SK-N-SH (cell line): Measurements from ENCODE around the gene BSN.

ENCODE experiments used
- CTCF ChIP-seq: fragments of 200-600 bp; sonication (generic); IDR thresholded peaks from 2 replicates; pipeline ENCODE4 v1.6.1; 2017; ENCODE audit warnings: antibody characterized with exemption, mild to moderate bottlenecking, moderate library complexity
- EZH2phosphoT487 ChIP-seq: fragments of 200-600 bp; sonication (generic); IDR thresholded peaks from 2 replicates; pipeline ENCODE4 v1.6.1; 2017; ENCODE audit warnings: low read depth, mixed run types, mild to moderate bottlenecking, antibody characterized with exemption, moderate library complexity, borderline replicate concordance
- ZBTB33 ChIP-seq: IDR thresholded peaks from 2 replicates; pipeline ENCODE4 v1.4.0; 2012; ENCODE audit warnings: low read depth, borderline replicate concordance

GRCh38 chr3:49570028-49570654, 15.9 kb downstream of the BSN start:
- TF ChIP-seq CTCF (no peak), ZBTB33 (no peak), EZH2phosphoT487 (no peak)
